GM13977 (cell line): ENCODE measurements around the gene GMDS.

Experiments
- DNase-seq: peaks from one replicate; pipeline ENCODE4 v3.0.0; 2012; ENCODE audit warnings: low spot score
- in situ Hi-C: fragments of 300-500 bp; cut with MboI; formaldehyde crosslinking; loops from one replicate; pipeline ENCODE4 v1.12.0; 2022; ENCODE audit warnings: low sequenced_read_pairs, low pct_unique_long_range_greater_than_20kb, mixed read lengths, inconsistent platforms; ENCODE audit not compliant: unreplicated experiment
- TF ChIP-seq, protein P1 (sequence below): IDR thresholded peaks from 2 replicates; pipeline ENCODE4 v1.5.1; 2012; ENCODE audit warnings: mild to moderate bottlenecking, control low read depth; ENCODE audit not compliant: insufficient read depth; ENCODE audit errors: extremely low read depth, missing control alignments

Gene GMDS

DNA sequence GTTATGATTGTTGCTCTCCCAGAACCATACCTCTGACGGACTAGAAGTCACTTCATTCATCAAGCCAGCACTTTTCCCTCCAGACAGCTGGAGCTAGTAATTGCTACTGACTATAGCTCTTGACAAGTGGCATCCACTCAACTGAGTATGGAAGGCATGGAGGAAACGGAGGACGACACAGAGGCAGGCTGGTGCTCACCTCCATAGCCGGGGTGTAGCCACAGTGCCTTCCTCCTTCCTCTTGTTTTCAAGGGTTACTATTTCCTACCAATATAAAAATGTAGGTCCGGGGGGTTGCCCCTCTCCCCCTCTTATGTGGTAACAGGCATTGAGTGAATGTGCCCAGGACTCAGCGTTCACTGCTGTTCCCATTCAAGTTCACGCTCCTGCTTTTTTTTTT lies 659.1 kb downstream of the GMDS start:
- DNase-seq, result no peak
- TF ChIP-seq, protein P1, sequence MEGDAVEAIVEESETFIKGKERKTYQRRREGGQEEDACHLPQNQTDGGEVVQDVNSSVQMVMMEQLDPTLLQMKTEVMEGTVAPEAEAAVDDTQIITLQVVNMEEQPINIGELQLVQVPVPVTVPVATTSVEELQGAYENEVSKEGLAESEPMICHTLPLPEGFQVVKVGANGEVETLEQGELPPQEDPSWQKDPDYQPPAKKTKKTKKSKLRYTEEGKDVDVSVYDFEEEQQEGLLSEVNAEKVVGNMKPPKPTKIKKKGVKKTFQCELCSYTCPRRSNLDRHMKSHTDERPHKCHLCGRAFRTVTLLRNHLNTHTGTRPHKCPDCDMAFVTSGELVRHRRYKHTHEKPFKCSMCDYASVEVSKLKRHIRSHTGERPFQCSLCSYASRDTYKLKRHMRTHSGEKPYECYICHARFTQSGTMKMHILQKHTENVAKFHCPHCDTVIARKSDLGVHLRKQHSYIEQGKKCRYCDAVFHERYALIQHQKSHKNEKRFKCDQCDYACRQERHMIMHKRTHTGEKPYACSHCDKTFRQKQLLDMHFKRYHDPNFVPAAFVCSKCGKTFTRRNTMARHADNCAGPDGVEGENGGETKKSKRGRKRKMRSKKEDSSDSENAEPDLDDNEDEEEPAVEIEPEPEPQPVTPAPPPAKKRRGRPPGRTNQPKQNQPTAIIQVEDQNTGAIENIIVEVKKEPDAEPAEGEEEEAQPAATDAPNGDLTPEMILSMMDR, result no peak
- in situ Hi-C loops, result loop anchor here (25.0 kb wide), 1 partner anchor 1051 kb away; no protein-coding TSS in a partner anchor

DNA sequence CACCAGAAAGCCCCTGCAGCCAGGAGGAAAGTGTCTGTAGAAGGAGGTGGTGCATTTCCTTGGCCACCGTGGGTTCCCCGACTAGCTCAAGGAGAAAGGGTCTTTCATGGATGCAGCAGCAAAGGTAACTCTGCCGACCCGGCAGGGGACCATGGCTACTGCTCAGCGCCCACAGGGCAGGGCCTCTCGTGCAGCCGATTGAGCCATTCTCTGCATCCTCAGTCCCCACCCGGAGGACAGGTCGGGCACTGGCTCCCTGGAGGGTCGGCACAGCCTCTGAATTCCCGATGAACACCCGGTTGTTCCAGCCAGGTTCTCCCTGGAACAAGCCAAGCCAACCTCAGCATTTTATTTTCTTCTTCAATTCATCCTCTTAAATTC lies 659.7 kb downstream of the GMDS start:
- in situ Hi-C loops, result loop anchor here (25.0 kb wide), 1 partner anchor 1052 kb away; no protein-coding TSS in a partner anchor
- TF ChIP-seq, protein P1, result no peak
- DNase-seq, result no peak

DNA sequence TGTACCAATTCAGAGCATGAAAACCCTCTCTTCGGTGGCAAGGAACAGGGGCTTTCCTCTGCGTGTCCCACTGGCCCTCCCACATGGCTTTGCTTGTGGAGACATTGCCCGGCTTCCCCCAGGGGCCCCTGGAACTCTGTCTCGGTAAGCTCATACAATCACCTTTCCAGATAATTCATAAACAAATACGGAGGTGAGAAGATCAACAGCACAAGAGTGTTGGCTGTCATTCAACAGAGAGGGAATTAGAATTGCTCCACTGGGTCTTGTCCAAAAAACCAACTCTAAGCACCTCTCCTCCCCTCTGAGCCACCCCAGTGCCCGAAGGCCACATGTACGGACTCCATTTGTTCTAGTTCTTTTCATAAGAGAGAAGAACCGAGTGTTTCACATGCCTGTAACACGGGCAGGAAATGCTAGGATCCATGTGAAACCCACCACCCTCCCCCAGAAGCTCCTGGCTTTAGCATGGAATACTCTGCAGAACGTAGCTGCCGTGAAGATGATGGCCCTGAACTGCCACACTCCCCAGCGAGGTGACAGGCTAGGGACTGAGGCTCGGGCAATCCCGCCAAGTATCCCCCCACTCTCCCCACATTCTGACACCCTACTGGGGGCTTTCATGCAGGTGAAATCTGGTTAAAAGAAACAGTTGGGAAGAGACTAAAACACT lies 660.3 kb downstream of the GMDS start:
- DNase-seq, result no peak
- in situ Hi-C loops, result loop anchor here (25.0 kb wide), 1 partner anchor 1052 kb away; no protein-coding TSS in a partner anchor
- TF ChIP-seq, protein P1, result no peak

DNA sequence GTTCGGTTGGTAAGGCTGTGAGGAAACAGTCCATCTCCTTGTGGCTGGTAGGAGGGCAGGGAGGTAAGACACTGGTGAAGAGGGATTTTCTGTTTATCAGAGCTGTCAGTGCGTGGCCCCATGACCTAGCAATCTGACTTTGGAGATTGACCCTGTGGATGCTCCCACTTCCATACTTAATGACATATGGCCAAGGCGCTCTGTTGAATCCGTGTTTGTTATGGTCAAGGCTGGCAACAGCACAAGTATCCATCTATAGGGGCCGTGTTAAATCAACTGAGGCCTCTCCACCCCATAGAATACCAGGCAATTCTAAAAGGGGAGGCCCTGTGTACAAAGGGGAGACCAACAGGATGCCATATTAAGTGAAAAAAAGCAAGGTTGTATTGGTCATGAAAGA lies 661.3 kb downstream of the GMDS start:
- DNase-seq, result no peak
- in situ Hi-C loops, result loop anchor here (25.0 kb wide), 1 partner anchor 1053 kb away; no protein-coding TSS in a partner anchor
- TF ChIP-seq, protein P1, result no peak

DNA sequence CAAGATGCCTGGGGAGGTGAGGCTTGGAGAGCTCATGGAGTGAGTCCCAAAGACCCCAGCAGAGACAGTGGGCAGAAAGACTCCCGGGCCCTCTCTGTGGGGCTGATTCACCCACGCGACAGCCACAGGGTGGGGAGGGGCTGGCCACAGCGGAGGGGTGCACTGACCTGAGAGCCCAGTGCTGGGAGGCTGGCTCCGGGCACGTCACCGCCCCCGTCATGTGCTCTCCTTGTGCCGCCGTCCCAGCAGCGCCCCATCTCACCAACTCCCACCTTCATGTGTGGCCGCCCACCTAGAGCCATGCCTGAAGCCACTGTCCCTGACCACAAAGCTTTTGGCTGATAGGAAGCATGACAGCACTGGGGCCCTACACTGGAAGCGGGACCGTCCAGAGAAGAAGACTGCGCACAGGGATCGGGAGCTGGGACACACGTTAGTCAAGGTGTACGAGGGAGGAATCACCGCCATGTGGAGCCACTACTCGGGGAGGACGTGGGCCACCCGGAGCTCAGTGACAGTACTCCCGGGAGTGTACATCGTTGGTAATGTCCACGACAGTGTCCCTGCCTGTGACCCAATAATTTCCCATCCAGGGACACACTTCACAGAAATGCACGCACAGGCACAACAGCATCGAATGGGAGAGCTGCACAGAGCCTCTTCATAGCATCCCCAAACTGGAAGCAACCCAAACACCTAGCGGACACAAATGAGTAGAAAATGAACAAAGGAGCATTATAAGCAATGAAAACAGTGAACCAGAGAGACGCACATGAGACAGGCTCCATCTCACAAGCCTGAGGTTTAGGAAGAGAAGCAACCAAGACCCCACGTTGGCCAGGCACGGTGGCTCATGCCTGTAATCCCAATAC lies 664.0 kb downstream of the GMDS start:
- TF ChIP-seq, protein P1, result no peak
- in situ Hi-C loops, result loop anchor here (25.0 kb wide), 1 partner anchor 1056 kb away; no protein-coding TSS in a partner anchor
- no peak for DNase-seq

DNA sequence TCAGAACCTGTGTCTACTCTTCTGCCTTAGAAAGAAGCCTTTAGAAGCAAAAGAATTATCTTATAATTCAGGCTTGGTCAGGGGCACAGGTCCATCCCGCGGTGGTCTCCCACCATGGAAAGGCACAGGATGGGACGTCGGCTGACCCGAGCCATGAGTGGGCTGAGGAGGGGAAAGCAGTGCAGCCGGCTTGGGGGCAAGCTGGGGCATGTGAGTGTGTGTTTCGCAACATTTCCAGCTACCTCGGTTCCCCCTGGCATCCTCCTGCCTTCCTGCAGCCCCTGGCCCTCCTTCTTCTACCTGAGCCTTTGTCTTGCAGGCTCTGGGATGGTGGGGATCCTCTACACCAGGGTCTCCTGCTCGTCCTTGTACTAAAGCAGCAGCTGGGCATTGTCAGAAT lies 664.8 kb downstream of the GMDS start:
- TF ChIP-seq, protein P1, result no peak
- no peak for DNase-seq
- in situ Hi-C loops, result loop anchor here (25.0 kb wide), 1 partner anchor 1057 kb away; no protein-coding TSS in a partner anchor
